NCI-H510A treated with DMSO at 0.1 percent for 48 hours (cell line): ENCODE measurements around the gene VAC14.
"Not testable (repeated sequence)": the region's sequence is repeated elsewhere in the genome, so short reads cannot be mapped to it uniquely, and the experiment has no call there.

ENCODE experiments used
- DNase-seq: peaks from one replicate; lab custom pipeline; 2025; lab: John Stamatoyannopoulos, UW

VAC14 gene

DNA sequence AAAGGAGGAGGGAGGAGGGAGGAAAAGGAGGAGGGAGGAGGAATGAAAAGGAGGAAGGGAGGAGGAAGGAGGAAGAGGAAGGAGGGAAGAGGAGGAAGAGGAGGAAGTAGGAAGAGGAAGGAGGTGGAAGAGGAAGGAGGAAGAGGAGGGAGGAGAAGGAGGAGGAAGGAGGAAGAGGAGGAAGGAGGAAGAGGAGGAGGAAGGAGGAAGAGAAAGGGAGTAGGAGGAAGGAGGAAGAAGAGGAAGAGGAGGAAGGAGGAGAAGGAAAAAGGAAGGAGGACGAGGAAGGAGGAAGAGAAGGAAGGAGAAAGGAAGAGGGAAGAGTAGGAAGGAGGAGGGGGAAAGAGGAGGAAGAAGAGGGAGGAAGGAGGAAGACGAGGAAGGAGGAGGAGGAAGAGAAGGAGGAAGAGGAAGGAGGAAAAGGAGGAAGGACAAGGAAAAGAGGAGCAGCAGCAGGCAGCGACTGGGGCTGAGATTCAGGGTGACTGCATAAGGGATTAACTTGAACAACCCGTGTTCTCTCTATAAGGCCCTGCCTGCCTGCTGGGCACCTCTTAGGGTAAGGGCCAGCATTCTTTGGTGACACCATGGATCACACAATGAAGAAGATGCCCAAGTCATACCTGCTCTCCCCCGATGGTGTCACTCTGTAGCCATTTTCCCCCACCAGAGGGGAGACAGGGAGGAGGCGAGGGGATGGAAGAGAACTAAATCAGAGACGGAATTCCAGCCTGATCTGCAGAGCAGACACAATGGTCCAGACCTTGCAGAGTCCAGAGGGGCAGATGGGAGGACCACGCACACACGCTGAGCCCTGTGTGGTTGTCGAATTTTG lies 156.0 kb downstream of the VAC14 start:
- DNase-seq: no peak

GRCh38 chr16:70643264-70643663 lies 157.7 kb downstream of the VAC14 start:
- not testable (repeated sequence) for DNase-seq

DNA sequence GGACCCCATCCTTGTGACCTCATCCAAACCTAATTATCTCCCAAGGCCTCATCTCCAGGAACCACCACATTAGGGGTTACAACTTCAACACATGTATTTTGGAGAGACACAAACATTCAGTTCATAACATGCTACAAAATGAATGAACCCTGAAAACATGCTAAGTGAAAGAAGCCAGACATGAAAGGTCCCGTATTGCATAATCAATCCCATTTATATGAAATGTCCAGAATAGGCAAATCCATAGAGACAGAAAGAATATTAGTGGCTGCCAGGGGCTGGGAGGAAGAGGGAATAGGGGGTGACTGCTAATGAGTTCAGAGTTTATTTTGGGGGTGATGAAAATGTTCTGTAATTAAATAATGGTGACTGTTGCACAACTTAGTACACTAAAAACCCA lies 158.3 kb downstream of the VAC14 start:
- no peak for DNase-seq

DNA sequence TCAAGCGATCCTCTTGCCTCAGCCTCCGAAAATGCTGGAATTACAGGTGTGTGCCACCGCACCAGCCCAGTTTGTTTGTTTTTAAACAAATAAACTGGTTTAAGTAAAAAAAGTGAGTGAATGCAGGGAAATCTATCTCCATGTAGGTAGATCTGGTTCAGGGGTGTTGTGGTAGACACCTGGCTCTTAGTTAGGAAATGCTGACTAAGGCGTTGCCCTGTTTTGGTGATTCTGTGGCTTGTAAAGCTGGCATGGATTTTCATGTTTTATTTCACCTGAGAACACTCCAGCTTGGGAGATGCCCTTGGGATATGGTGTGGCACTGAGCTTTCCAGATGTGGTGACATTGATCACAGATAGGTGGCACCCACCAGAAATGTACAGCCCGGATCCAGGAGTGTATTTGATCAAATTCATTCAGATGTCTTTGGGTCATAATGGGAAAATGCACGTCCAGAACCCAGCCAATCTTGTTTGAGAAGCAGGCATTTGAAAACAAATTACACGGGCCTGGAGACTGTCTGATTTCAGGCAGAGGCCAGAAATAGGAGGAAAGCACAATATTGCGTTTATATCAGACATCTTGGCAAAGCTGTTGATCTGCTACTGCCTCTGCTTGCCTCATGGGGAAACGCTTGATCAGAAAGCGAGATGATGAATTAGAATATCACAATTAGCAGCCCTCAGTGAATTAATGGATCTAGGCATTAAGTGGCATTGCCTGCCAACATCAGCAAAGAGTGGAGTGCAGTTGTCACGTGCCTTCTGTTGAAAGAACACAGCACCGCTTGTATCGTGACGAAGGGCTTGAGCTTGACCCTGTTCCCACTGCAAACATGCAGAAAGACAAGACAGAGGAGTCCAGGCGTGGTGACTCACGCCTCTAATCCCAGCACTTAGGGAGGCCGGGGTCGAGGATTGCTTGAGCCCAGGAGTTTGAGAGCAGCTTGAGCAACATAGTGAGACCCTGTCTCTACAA lies 161.9 kb downstream of the VAC14 start:
- no peak for DNase-seq
